HCT116 (cell line): Measurements from ENCODE around the gene IQGAP3. TPM values are rescaled to one million over a fixed set of nuclear protein-coding genes. Genes with fewer than 3 reads are reported as not detected.

ENCODE experiments used
- ATAC-seq: fragments of 200-7000 bp; cut with Tn5 transposase; 2 replicates; pipeline ENCODE4 v1.9.1; 2020; ENCODE audit warnings: mild to moderate bottlenecking, moderate library complexity
- BruUV-seq: library from RNA; stranded (reverse); fragments of 400-500 nt; replicated peaks from 2 replicates; lab custom pipeline; 2021; lab: Mats Ljungman, UMichigan
- CTCF ChIA-PET: fragments of 300-600 bp; sonication (Branson Sonifier 250); formaldehyde crosslinking; loops from one replicate; lab custom pipeline; 2021; ENCODE audit warnings: antibody characterized with exemption; lab: Charles Lee
- POLR2A ChIA-PET: fragments of 300-600, 350-600 bp; sonication (Branson Sonifier 250); formaldehyde crosslinking; loops from one replicate; lab custom pipeline; 2021; ENCODE audit warnings: antibody characterized with exemption; lab: Charles Lee
- RAD21 ChIA-PET, 2 experiments: fragments of 300-600 bp; sonication (Branson Sonifier 250); formaldehyde crosslinking; loops; one replicate each; lab custom pipeline; 2023; ENCODE audit warnings: low total read pairs in 2 of 2; ENCODE audit not compliant: uncharacterized antibody in 2 of 2, unreplicated experiment in 2 of 2, low non-redundant PET in 1 of 2; lab: Charles Lee
- DNase-seq: peaks from one replicate; pipeline ENCODE4 v3.0.0-alpha.2; 2010; ENCODE audit warnings: low read depth, low spot score
- H2AFZ ChIP-seq: fragments of 200-600 bp; shearing (Covaris generic), sonication (generic); 2 replicates; pipeline ENCODE4 v1.6.1; 2017; ENCODE audit warnings: low read depth, mixed run types, mixed read lengths, antibody characterized with exemption, low read length; ENCODE audit not compliant: poor library complexity, severe bottlenecking
- H3K27ac ChIP-seq: 2 replicates; pipeline ENCODE4 v1.5.1; 2012; ENCODE audit warnings: low read depth, low read length
- H3K27me3 ChIP-seq: fragments of 200-600 bp; sonication (generic); 2 replicates; pipeline ENCODE4 v1.6.1; 2016; ENCODE audit warnings: mixed run types, low read length, mixed read lengths; ENCODE audit not compliant: insufficient read depth
- H3K36me3 ChIP-seq, 2 experiments: fragments of 200-500 bp in 1 of 2; fragments of 200-600 bp in 1 of 2; sonication (Bioruptor generic) in 1 of 2; sonication (generic) in 1 of 2; 2 replicates each; pipeline versions ENCODE4 v1.5.1 to v1.6.1; 2014 to 2016; ENCODE audit warnings: low read length in 2 of 2, inconsistent platforms in 1 of 2, mixed read lengths in 1 of 2, mixed run types in 1 of 2; ENCODE audit not compliant: insufficient read depth in 2 of 2, control insufficient read depth in 1 of 2
- H3K4me1 ChIP-seq, 2 experiments: fragments of 200-600 bp in 1 of 2; sonication (generic) in 1 of 2; 2 replicates each; pipeline versions ENCODE4 v1.5.1 to v1.6.1; 2012 to 2017; ENCODE audit warnings: low read length in 2 of 2, inconsistent platforms in 1 of 2, mild to moderate bottlenecking in 1 of 2, mixed read lengths in 1 of 2, mixed run types in 1 of 2, moderate library complexity in 1 of 2; ENCODE audit not compliant: insufficient read depth in 2 of 2, control insufficient read depth in 1 of 2
- H3K4me2 ChIP-seq: fragments of 200-600 bp; sonication (generic); 2 replicates; pipeline ENCODE4 v1.6.1; 2017; ENCODE audit warnings: mixed run types, low read length, mixed read lengths
- H3K4me3 ChIP-seq, 2 experiments: fragments of 200-600 bp in 1 of 2; sonication (generic) in 1 of 2; replicated peaks in 1 of 2; 2 replicates each; pipeline ENCODE4 v1.5.1; 2011 to 2016; ENCODE audit warnings: low read length in 2 of 2, control low read depth in 1 of 2, low read depth in 1 of 2, mild to moderate bottlenecking in 1 of 2, mixed read lengths in 1 of 2, mixed run types in 1 of 2
- H3K79me2 ChIP-seq: fragments of 200-600 bp; sonication (generic); 2 replicates; pipeline ENCODE4 v1.6.1; 2017; ENCODE audit warnings: mild to moderate bottlenecking, mixed run types, low read length, moderate library complexity, mixed read lengths; ENCODE audit not compliant: insufficient read depth
- H3K9ac ChIP-seq: fragments of 200-600 bp; sonication (generic); 2 replicates; pipeline ENCODE4 v1.6.1; 2016; ENCODE audit warnings: low read length, mixed read lengths
- H3K9me2 ChIP-seq: fragments of 200-600 bp; sonication (generic), shearing (Covaris generic); 2 replicates; pipeline ENCODE4 v1.6.1; 2017; ENCODE audit warnings: mixed run types, mild to moderate bottlenecking, moderate library complexity; ENCODE audit not compliant: insufficient read depth
- H3K9me3 ChIP-seq, 2 experiments: fragments of 200-500 bp in 1 of 2; fragments of 200-600 bp in 1 of 2; sonication (Bioruptor generic) in 1 of 2; sonication (generic) in 1 of 2; 2 replicates each; pipeline ENCODE4 v1.6.1; 2014 to 2017; ENCODE audit warnings: low read length in 2 of 2, mixed read lengths in 2 of 2, inconsistent platforms in 1 of 2, low read depth in 1 of 2, mild to moderate bottlenecking in 1 of 2, mixed run types in 1 of 2, moderate library complexity in 1 of 2; ENCODE audit not compliant: control insufficient read depth in 1 of 2, insufficient read depth in 1 of 2
- H4K20me1 ChIP-seq: fragments of 200-600 bp; sonication (generic), shearing (Covaris generic); 2 replicates; pipeline ENCODE4 v1.6.1; 2017; ENCODE audit warnings: mixed run types, mild to moderate bottlenecking, moderate library complexity; ENCODE audit not compliant: insufficient read depth
- ATF3 ChIP-seq: IDR thresholded peaks from 2 replicates; pipeline ENCODE4 v1.6.1; 2012
- CBX3 ChIP-seq: IDR thresholded peaks from 2 replicates; pipeline ENCODE4 v1.6.1; 2012; ENCODE audit warnings: low read depth
- CEBPB ChIP-seq: IDR thresholded peaks from 2 replicates; pipeline ENCODE4 v1.6.1; 2012; ENCODE audit warnings: low read depth
- EGR1 ChIP-seq: IDR thresholded peaks from 2 replicates; pipeline ENCODE4 v1.6.1; 2012; ENCODE audit warnings: low read depth
- ELF1 ChIP-seq: IDR thresholded peaks from 2 replicates; pipeline ENCODE4 v1.6.1; 2012; ENCODE audit warnings: low read depth, borderline replicate concordance
- EZH2 ChIP-seq: fragments of 200-600 bp; sonication (generic); IDR thresholded peaks from 2 replicates; pipeline ENCODE4 v1.6.1; 2017; ENCODE audit warnings: antibody characterized with exemption, mixed run types
- FOSL1 ChIP-seq: IDR thresholded peaks from 2 replicates; pipeline ENCODE4 v1.6.1; 2012; ENCODE audit warnings: low read depth
- JUND ChIP-seq: IDR thresholded peaks from 2 replicates; pipeline ENCODE4 v1.6.1; 2012
- MAX ChIP-seq: IDR thresholded peaks from 2 replicates; pipeline ENCODE4 v1.6.1; 2012
- POLR2A ChIP-seq: IDR thresholded peaks from 2 replicates; pipeline ENCODE4 v1.7.0; 2011; ENCODE audit warnings: borderline replicate concordance; ENCODE audit not compliant: insufficient read depth, insufficient read length; ENCODE audit errors: extremely low read depth
- POLR2AphosphoS5 ChIP-seq: IDR thresholded peaks from 2 replicates; pipeline ENCODE4 v1.6.1; 2011; ENCODE audit warnings: mild to moderate bottlenecking, low read depth, low read length, moderate library complexity
- RAD21 ChIP-seq: IDR thresholded peaks from 2 replicates; pipeline ENCODE4 v1.6.1; 2012; ENCODE audit warnings: low read depth, mild to moderate bottlenecking
- REST ChIP-seq: IDR thresholded peaks from 2 replicates; pipeline ENCODE4 v1.6.1; 2012; ENCODE audit warnings: low read depth
- SIN3A ChIP-seq: IDR thresholded peaks from 2 replicates; pipeline ENCODE4 v1.6.1; 2012; ENCODE audit warnings: low read depth
- SP1 ChIP-seq: IDR thresholded peaks from 2 replicates; pipeline ENCODE4 v1.6.1; 2012; ENCODE audit warnings: low read depth
- SRF ChIP-seq: IDR thresholded peaks from 2 replicates; pipeline ENCODE4 v1.6.1; 2012; ENCODE audit warnings: low read depth
- YY1 ChIP-seq: IDR thresholded peaks from 2 replicates; pipeline ENCODE4 v1.6.1; 2011; ENCODE audit warnings: low read length, low read depth, moderate library complexity, mild to moderate bottlenecking; ENCODE audit not compliant: insufficient replicate concordance; ENCODE audit errors: extremely low read depth
- ZBTB33 ChIP-seq: IDR thresholded peaks from 2 replicates; pipeline ENCODE4 v1.6.1; 2011; ENCODE audit warnings: mild to moderate bottlenecking, low read length, moderate library complexity; ENCODE audit not compliant: insufficient replicate concordance; ENCODE audit errors: extremely low read depth
- ZNF274 ChIP-seq: fragments of 200-500 bp; sonication (Bioruptor generic); IDR thresholded peaks from 2 replicates; pipeline ENCODE4 v1.6.1; 2014; ENCODE audit warnings: mild to moderate bottlenecking, low read depth, low read length, inconsistent platforms
- intact Hi-C: fragments of 100-400 bp; cut with micrococcal nuclease; formaldehyde crosslinking; loops from 2 replicates; pipeline ENCODE4 v1.10.0; 2022
- total RNA-seq: library from RNA; stranded (reverse); gene quantifications from one replicate; pipeline ENCODE4 v1.2.1, GENCODE V29; 2021; ENCODE audit not compliant: unreplicated experiment

Gene IQGAP3
- total RNA-seq, 1 experiment from 2014 or later = 38.8 TPM

- Histone ChIP-seq H3K9ac (peak overlapping the region; percentile 97), H3K4me2 (peak overlapping the region; percentile 84), H3K9me2 (no peaks in the 10 kb centered on the region), H3K4me1 (peaks cover 8 to 33% of the 10 kb centered on the region in 2 experiments; a peak in 3 of 4 replicates), H3K36me3 (peaks cover 11 to 25% of the 10 kb centered on the region in 2 experiments; a peak in 3 of 4 replicates), H3K4me3 (peak overlapping the region; percentile 60 to 95), H3K27me3 (no peaks in the 10 kb centered on the region), H4K20me1 (no peaks in the 10 kb centered on the region), H3K9me3 (no peaks in the 10 kb centered on the region), H3K27ac (peak overlapping the region; percentile 89), H2AFZ (no peak overlapping the region), H3K79me2 (peaks cover 16% of the 10 kb centered on the region; the same call in 1 of the 2 replicates)
- intact Hi-C loops = no loop called here
- POLR2A ChIA-PET = interaction anchor here (0.7 to 0.9 kb wide), 2 partner anchors 100 to 115 kb away, joined by 3 to 4 read pairs; no protein-coding TSS in a partner anchor
- BruUV-seq = no TSS peak
- no peak for ATAC-seq
- CTCF ChIA-PET = interaction anchor here (1.0 to 2.3 kb wide), 3 partner anchors 12 to 29 kb away, joined by 3 to 12 read pairs (median 4); partner anchors contain the start of gene HAPLN2
- RAD21 ChIA-PET = no interaction called here
- TF ChIP-seq SP1 = no peak
- no peak for TF ChIP-seq CEBPB
- TF ChIP-seq YY1 = no peak
- TF ChIP-seq REST = no peak
- TF ChIP-seq EZH2 = no peak
- TF ChIP-seq EGR1 = no peak
- TF ChIP-seq RAD21 = no peak
- no peak for TF ChIP-seq POLR2AphosphoS5
- no peak for TF ChIP-seq SIN3A
- no peak for TF ChIP-seq ELF1
- TF ChIP-seq ATF3 = no peak
- no peak for TF ChIP-seq ZBTB33
- TF ChIP-seq SRF = no peak
- no peak for TF ChIP-seq ZNF274
- no peak for TF ChIP-seq JUND
- no peak for TF ChIP-seq FOSL1
- no peak for TF ChIP-seq CBX3
- no peak for TF ChIP-seq POLR2A
- TF ChIP-seq MAX = no peak
- DNase-seq = no peak
Measured at GRCh38 chr1:156590326-156591180, 18.2 kb upstream of the IQGAP3 start.
